Keratinocyte (primary cell): ENCODE data around the gene DIS3L. TPM values are rescaled to one million over a fixed set of nuclear protein-coding genes. Genes with fewer than 3 reads are reported as not detected.
A peak's percentile ranks its signal among the peaks of the same experiment; 100 is the strongest.
"Not testable (repeated sequence)": the region's sequence is repeated elsewhere in the genome, so short reads cannot be mapped to it uniquely, and the experiment has no call there.

Source experiments
- DNase-seq: peaks from one replicate; pipeline ENCODE4 v3.0.0-alpha.2; 2011; ENCODE audit warnings: low read depth, missing footprints, low spot score
- FAIRE-seq: peaks from 2 replicates; lab custom pipeline; 2011; peaks lifted over from hg19 to GRCh38; lab: Jason Lieb, UNC
- H2AFZ ChIP-seq: 2 replicates; pipeline ENCODE4 v1.6.0; 2012; ENCODE audit warnings: low read length, control low read depth, inconsistent platforms; ENCODE audit not compliant: control insufficient read depth
- H3K27ac ChIP-seq: 2 replicates; pipeline ENCODE4 v1.5.1; 2011; ENCODE audit warnings: low read length; ENCODE audit not compliant: control insufficient read depth, insufficient read depth
- H3K27me3 ChIP-seq: 3 replicates; pipeline ENCODE4 v1.6.0; 2011; ENCODE audit warnings: low read length; ENCODE audit not compliant: control insufficient read depth, insufficient read depth; ENCODE audit errors: extremely low read depth
- H3K36me3 ChIP-seq, 2 experiments: 2 replicates in 1 of 2; 3 replicates in 1 of 2; pipeline ENCODE4 v1.5.1; 2011; ENCODE audit warnings: low read length in 2 of 2, mild to moderate bottlenecking in 1 of 2; ENCODE audit not compliant: control insufficient read depth in 2 of 2, insufficient read depth in 2 of 2; ENCODE audit errors: extremely low read depth in 1 of 2
- H3K4me1 ChIP-seq: 3 replicates; pipeline ENCODE4 v1.5.1; 2011; ENCODE audit warnings: low read length; ENCODE audit not compliant: control insufficient read depth, insufficient read depth; ENCODE audit errors: extremely low read depth
- H3K4me2 ChIP-seq: 3 replicates; pipeline ENCODE4 v1.6.0; 2011; ENCODE audit warnings: low read depth, low read length; ENCODE audit not compliant: control insufficient read depth, insufficient read depth; ENCODE audit errors: extremely low read depth
- H3K4me3 ChIP-seq, 3 experiments: fragments of 200-600 bp in 1 of 3; sonication (generic) in 1 of 3; 2 replicates in 2 of 3; 3 replicates in 1 of 3; pipeline ENCODE4 v1.5.1; 2011 to 2016; ENCODE audit warnings: low read length in 3 of 3, mild to moderate bottlenecking in 3 of 3, control low read depth in 2 of 3, inconsistent platforms in 1 of 3, low read depth in 1 of 3, mixed read lengths in 1 of 3, mixed run types in 1 of 3, moderate library complexity in 1 of 3; ENCODE audit not compliant: control insufficient read depth in 2 of 3, insufficient read depth in 2 of 3; ENCODE audit errors: extremely low read depth in 1 of 3
- H3K79me2 ChIP-seq: 2 replicates; pipeline ENCODE4 v1.6.0; 2012; ENCODE audit warnings: low read length; ENCODE audit not compliant: control insufficient read depth, insufficient read depth
- H3K9ac ChIP-seq: 3 replicates; pipeline ENCODE4 v1.6.0; 2011; ENCODE audit warnings: low read length; ENCODE audit not compliant: control insufficient read depth, insufficient read depth; ENCODE audit errors: extremely low read depth
- H3K9me1 ChIP-seq: 3 replicates; pipeline ENCODE4 v1.6.0; 2011; ENCODE audit warnings: low read length; ENCODE audit not compliant: control insufficient read depth, insufficient read depth; ENCODE audit errors: extremely low read depth
- H3K9me3 ChIP-seq: 2 replicates; pipeline ENCODE4 v1.5.1; 2012; ENCODE audit warnings: low read depth, low read length; ENCODE audit not compliant: control insufficient read depth
- H4K20me1 ChIP-seq: 3 replicates; pipeline ENCODE4 v1.6.0; 2011; ENCODE audit warnings: low read length; ENCODE audit not compliant: control insufficient read depth, insufficient read depth; ENCODE audit errors: extremely low read depth
- CTCF ChIP-seq, 3 experiments: IDR thresholded peaks in 1 of 3; conservative IDR thresholded peaks in 1 of 3; optimal IDR thresholded peaks in 1 of 3; 2 replicates in 2 of 3; 3 replicates in 1 of 3; pipeline versions ENCODE3 to v1.5.1; 2011; ENCODE audit warnings: low read length in 3 of 3, mild to moderate bottlenecking in 3 of 3, moderate library complexity in 2 of 3, control low read depth in 1 of 3, inconsistent platforms in 1 of 3; ENCODE audit not compliant: insufficient read depth in 2 of 3; ENCODE audit errors: extremely low read depth in 1 of 3
- EZH2 ChIP-seq: IDR thresholded peaks from one replicate; pipeline ENCODE4 v1.6.1; 2012; ENCODE audit warnings: inconsistent platforms, mild to moderate bottlenecking, low read length, moderate library complexity
- dilution Hi-C: fragments of 300-500 bp; cut with MboI; formaldehyde crosslinking; loops from one replicate; pipeline ENCODE4 v1.7.0; 2020; ENCODE audit warnings: low sequenced_read_pairs; ENCODE audit not compliant: extremely low pct_ligation_motif_present
- polyA minus RNA-seq, 3 experiments: library from RNA; depleted of rRNA, polyadenylated mRNA; stranded (reverse); fragments of >200 nt; gene quantifications; 1 replicate in 1 of 3; 2 replicates in 1 of 3; 3 replicates in 1 of 3; pipeline ENCODE4 v1.2.3, GENCODE V29; 2011
- polyA plus RNA-seq, 5 experiments: library from polyadenylated mRNA; depleted of rRNA in 3 of 5; stranded (reverse) in 3 of 5; stranded (forward) in 1 of 5; unstranded in 1 of 5; fragments of >200 nt; gene quantifications; 1 replicate in 1 of 5; 2 replicates in 3 of 5; 3 replicates in 1 of 5; pipeline versions ENCODE4 v1.2.1 to v1.2.3, GENCODE V29; 2011 to 2012; ENCODE audit warnings: missing spikeins in 2 of 5, low read depth in 1 of 5, low replicate concordance in 1 of 5

The DIS3L gene
- polyA plus RNA-seq (3.8 to 12.2 TPM (median 7.6 TPM) in 3 replicates), polyA minus RNA-seq (1.8 to 7.1 TPM (median 2.9 TPM) in 3 replicates)
- 3.0 TPM for polyA plus RNA-seq (2011; ENCODE audit: low read depth)
- polyA plus RNA-seq (2011; cell fraction: cytosol; rRNA removed), result 3.3 and 7.3 TPM in 2 replicates
- polyA plus RNA-seq (2011; cell fraction: nucleus; rRNA removed), result 4.3 TPM in 2 replicates
- 2.0 and 6.6 TPM in 2 replicates for polyA plus RNA-seq (2012; ENCODE audit: low replicate concordance)
- polyA minus RNA-seq (2011; cell fraction: cytosol; rRNA and poly(A)+ RNA removed), result 11.7 TPM
- polyA minus RNA-seq (2011; cell fraction: nucleus; rRNA and poly(A)+ RNA removed), result 3.3 and 7.1 TPM in 2 replicates

DNA sequence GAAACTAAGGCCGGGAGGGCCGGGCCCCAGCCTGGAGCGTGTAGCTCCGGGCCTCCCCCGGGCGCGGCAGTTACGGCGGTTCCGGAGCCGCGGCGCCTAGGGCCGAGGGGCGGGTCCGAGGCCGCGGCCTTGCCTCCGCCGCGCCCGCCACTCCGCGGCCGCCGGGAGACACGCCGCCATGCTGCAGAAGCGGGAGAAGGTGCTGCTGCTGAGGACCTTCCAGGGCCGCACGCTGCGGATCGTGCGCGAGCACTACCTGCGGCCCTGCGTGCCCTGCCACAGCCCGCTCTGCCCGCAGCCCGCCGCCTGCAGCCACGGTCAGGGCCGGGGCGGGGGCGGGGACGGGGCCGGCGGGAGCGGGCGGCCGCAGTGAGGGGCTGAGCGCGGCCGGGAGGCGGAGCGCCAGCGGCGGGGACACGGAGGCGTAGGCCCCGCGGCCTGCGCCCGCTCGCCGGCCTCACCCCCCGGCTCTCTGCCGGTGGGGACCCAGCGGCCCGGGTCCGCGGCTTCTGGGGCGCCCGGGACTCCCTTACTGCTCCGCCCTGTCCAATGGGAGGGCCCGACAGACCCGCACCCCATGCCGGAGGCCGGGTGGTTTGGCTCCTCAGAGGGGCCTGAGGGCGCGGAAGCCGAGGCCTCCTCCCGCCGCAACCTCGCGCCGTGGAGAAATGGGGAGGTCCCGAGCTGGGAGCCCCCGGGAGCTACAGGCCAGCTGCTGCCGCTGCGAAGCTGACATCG lies at the start of gene DIS3L:
Gene DIS3L, plus strand, starts transcription at position 150 of the 738 bp plus-strand sequence. Its CDS starts 29 bp downstream, at position 179.
- no peaks in the 10 kb centered on the region for H3K27me3 ChIP-seq
- peak within 1 kb of the TSS; percentile 73 for H2AFZ ChIP-seq
- H3K79me2 ChIP-seq, result no peaks in the 10 kb centered on the region
- DNase-seq (no peak), FAIRE-seq (no peak)
- H3K9me3 ChIP-seq, result no peaks in the 10 kb centered on the region
- H4K20me1 ChIP-seq, result no peaks in the 10 kb centered on the region
- peak within 1 kb of the TSS; percentile 95 for H3K4me2 ChIP-seq
- peak within 1 kb of the TSS; percentile 73 for H3K27ac ChIP-seq
- peak within 1 kb of the TSS; percentile 41 to 73 (median 63) for H3K4me3 ChIP-seq
- dilution Hi-C loops, result no loop called here
- peak within 1 kb of the TSS; percentile 80 for H3K9ac ChIP-seq
- peaks cover 37% of the 10 kb centered on the region for H3K4me1 ChIP-seq
- TF ChIP-seq CTCF (optimal IDR thresholded peaks at IDR 0.05 in 1 of 3, IDR thresholded peaks at IDR 0.05 in 1 of 3, conservative IDR thresholded peaks at IDR 0.05 in 1 of 3; ENCODE audit: extremely low read depth in 1 of 3, insufficient read depth in 2 of 3, low read length in 3 of 3) (peak in 1 of 3 experiments; percentile 2), EZH2 (no peak)
- H3K36me3 ChIP-seq, result no peaks in the 10 kb centered on the region
- H3K9me1 ChIP-seq, result no peaks in the 10 kb centered on the region

DNA sequence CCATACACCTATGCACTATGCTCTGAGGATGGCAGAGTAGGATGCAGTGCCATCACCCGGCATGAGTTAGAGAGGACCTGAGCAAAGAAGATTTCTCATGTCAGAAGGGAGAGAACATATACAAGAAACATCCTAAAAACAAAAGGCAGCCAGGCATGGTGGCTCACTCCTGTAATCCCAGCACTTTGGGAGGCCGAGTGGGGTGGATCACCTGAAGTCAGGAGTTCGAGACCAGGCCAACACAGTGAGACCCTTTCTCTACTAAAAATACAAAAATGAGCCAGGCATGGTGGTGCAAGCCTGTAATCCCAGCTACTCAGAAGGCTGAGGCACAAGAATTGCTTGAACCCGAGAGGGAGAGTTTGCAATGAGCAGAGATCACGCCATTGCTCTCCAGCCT lies 47.5 kb upstream of the DIS3L start:
- H2AFZ ChIP-seq, H3K4me3 ChIP-seq, H3K79me2 ChIP-seq, H3K36me3 ChIP-seq, DNase-seq, dilution Hi-C loops, FAIRE-seq, H3K27me3 ChIP-seq, H3K27ac ChIP-seq, H3K4me2 ChIP-seq, H3K9me1 ChIP-seq, H3K4me1 ChIP-seq, H3K9me3 ChIP-seq, H3K9ac ChIP-seq, H4K20me1 ChIP-seq: not testable (repeated sequence)
